GM10266 (cell line): Measurements from ENCODE around the gene AK5.

Experiments used
- DNase-seq: peaks from one replicate; pipeline ENCODE4 v3.0.0; 2012; ENCODE audit errors: extremely low spot score
- TF ChIP-seq, protein P1 (sequence below): IDR thresholded peaks from 2 replicates; pipeline ENCODE4 v1.5.1; 2012; ENCODE audit warnings: mild to moderate bottlenecking, low read depth; ENCODE audit not compliant: control insufficient read depth, insufficient read depth; ENCODE audit errors: missing control alignments

The AK5 gene

DNA sequence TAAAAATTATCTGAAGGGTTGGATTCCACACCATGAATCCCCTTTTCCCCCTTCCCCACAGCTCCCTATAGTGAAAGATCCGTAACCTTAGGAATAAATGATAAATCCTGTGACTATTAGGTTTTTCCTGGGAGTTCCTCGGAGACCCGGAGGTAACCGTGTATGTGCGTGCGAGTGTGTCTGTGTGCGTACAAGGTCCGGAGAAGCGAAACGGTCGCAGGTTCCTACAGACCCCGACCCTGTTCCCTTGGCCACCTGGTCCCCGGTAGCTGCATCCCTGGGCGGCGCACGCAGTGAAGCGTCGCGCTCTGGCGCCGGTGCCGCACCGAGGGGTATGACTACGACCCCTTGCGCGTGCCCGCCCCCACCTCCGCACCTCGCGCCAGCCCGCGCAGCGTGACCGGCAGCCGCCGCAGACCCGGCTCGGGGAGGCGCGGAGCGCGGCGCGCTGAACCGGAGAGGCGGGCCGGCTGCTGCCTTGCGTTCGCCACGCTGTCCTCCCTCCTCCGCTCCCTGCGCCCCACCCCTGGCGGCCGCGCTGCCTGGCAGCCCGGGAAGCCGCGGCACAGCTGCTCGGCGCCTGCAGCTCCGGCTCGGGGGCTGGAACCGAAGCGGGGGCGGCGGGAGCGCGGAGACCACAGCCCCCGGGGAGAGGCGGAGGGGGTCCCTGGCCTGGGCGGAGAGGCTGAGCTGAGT is at the start of gene AK5:
AK5 (plus strand) TSS at position 529 of the 696 bp plus-strand sequence. CDS start 295 bp downstream, outside the sequence.
- TF ChIP-seq, protein P1, sequence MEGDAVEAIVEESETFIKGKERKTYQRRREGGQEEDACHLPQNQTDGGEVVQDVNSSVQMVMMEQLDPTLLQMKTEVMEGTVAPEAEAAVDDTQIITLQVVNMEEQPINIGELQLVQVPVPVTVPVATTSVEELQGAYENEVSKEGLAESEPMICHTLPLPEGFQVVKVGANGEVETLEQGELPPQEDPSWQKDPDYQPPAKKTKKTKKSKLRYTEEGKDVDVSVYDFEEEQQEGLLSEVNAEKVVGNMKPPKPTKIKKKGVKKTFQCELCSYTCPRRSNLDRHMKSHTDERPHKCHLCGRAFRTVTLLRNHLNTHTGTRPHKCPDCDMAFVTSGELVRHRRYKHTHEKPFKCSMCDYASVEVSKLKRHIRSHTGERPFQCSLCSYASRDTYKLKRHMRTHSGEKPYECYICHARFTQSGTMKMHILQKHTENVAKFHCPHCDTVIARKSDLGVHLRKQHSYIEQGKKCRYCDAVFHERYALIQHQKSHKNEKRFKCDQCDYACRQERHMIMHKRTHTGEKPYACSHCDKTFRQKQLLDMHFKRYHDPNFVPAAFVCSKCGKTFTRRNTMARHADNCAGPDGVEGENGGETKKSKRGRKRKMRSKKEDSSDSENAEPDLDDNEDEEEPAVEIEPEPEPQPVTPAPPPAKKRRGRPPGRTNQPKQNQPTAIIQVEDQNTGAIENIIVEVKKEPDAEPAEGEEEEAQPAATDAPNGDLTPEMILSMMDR, result no peak
- DNase-seq, result peak; percentile 62

DNA sequence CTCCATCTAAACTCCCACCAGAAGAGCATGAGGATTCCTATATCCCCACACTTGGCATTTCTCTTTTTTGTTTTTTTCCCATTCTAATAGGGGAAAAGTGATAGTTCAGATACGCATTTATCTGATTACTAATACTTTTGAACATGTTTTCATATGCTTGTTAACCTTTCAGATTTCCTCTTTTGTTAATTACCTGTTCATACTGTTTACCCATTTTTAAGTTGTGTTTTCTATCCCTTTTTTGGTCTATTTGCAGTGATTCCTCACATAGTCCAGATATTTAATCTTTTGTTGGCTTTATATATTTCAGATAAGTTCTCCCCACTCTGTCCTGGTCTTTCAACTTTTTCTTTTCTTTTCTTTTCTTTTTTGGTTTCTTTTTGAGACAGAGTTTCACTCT is 49.0 kb upstream of the AK5 start:
- DNase-seq, result no peak
- TF ChIP-seq, protein P1, result no peak

DNA sequence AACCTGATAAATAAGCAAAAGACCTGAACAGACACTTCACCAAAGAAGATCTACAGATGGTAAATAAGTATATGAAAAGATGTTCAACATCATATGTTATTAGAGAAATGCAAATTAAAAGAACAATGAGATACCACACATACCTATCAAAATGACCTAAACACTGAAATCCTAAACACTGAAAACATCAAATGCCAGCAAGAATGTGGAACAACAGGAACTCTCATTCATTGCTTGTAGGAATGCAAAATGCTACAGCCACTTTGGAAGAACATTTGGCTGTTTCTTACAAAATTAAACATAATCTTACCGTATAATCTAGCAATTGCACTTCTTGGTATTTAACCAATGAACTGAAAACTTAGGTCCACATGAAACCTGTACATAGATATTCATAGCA is 47.7 kb upstream of the AK5 start:
- TF ChIP-seq, protein P1, result no peak
- DNase-seq, result no peak

DNA sequence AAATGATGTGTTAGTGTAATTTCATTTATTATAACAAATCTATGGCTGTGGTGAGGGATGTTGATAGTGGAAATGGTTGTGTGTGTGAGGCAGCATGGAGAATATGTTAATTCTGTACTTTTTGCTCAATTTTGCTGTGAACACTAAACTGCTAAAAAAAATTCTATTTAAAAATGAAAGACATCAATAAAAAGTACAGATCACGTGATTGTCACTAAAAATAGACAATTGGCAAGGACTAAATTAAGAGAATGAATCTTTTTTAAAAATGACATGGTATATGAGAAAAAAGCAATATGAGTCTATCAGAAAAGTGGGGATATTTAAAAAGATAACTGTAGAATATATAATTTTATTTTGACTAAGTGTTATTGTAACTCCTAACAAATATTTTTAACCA is 46.9 kb upstream of the AK5 start:
- no peak for DNase-seq
- TF ChIP-seq, protein P1, result no peak

DNA sequence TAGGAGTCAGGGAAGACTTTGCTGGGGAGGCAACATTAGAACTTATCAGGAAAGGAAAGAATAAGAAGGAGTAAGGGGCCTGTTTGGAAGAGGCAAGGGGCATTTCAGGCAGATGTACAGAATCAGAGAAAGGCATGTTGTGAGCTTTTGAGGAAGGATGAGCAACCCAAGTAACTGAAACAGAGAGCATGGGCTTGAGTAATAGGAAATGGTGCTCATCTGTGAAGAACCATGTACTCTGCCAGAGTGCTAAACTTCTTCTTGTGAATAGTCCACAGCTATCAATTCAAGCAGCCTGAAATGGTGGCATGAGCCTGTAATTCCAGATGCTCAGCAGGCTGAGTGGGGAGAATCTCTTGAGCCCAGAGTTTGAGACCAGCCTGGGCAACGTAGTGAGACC is 43.4 kb upstream of the AK5 start:
- TF ChIP-seq, protein P1, result no peak
- no peak for DNase-seq

DNA sequence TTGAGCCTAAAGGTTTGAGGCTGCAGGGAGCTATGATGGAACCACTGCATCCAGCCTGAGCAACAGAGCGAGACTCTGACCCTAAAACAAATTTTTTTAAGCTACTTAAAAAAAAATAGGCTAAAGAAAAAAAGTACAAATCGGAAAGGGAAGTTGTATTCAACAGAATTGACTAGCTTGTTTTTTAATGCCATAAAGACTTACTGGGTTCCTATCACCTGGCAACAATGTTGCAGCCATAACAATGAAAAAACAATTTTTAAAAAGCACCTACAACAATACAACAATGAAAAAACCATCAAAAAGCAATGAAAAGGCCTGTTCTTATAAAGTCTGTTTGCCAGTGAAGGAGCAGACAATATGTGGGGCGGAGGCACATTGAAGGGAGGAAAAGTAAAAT is 42.5 kb upstream of the AK5 start:
- DNase-seq, result no peak
- TF ChIP-seq, protein P1, result no peak

DNA sequence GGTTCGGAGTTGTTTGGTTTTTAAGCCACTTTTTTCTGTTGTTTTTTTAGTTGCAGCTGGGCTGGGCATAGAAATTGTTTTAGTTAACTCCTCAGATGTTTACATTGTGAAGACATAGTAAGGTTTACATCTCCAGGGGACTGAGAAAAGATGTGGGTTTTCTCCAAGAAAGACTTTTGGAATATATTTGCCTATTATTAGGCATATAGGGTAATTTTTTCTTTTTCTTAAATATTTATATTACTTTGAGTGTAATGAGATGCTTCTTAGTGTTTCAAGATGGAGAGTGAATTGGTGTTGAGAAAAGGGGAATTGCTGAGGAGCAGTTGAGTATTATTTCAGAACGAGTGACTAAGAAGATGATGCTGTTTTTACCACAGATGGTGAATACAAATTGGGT is 36.0 kb upstream of the AK5 start:
- TF ChIP-seq, protein P1, result no peak
- no peak for DNase-seq
